ENCODE results near the gene OSBP2.

The OSBP2 gene

GRCh38 chr22:30718938-30719337, 24.3 kb downstream of the OSBP2 start:
- no peak for DNase-seq

- DNase-seq: no peak
Measured at GRCh38 chr22:30720263-30720837, 25.7 kb downstream of the OSBP2 start.

GRCh38 chr22:30721741-30722140, 27.1 kb downstream of the OSBP2 start:
- no peak for DNase-seq

GRCh38 chr22:30728826-30729225, 34.2 kb downstream of the OSBP2 start:
- no peak for DNase-seq

GRCh38 chr22:30731658-30732057, 37.0 kb downstream of the OSBP2 start:
- no peak for DNase-seq

- DNase-seq: no peak
Measured at GRCh38 chr22:30732426-30732825, 37.8 kb downstream of the OSBP2 start.

GRCh38 chr22:30733181-30733631, 38.5 kb downstream of the OSBP2 start:
- no peak for DNase-seq

- peak; percentile 57 for DNase-seq
Measured at GRCh38 chr22:30740007-30740406, 45.3 kb downstream of the OSBP2 start.

GRCh38 chr22:30740511-30740910, 45.8 kb downstream of the OSBP2 start:
- peak; percentile 69 for DNase-seq

- DNase-seq: peak; percentile 59
Measured at GRCh38 chr22:30742291-30743256, 47.9 kb downstream of the OSBP2 start.

- peak; percentile 53 for DNase-seq
Measured at GRCh38 chr22:30743257-30744020, 48.8 kb downstream of the OSBP2 start.

- no peak for DNase-seq
Measured at GRCh38 chr22:30744224-30744623, 49.5 kb downstream of the OSBP2 start.

- no peak for DNase-seq
Measured at GRCh38 chr22:30747493-30747892, 52.8 kb downstream of the OSBP2 start.

GRCh38 chr22:30749272-30749671, 54.6 kb downstream of the OSBP2 start:
- DNase-seq: no peak

GRCh38 chr22:30749849-30750248, 55.2 kb downstream of the OSBP2 start:
- no peak for DNase-seq

- DNase-seq: no peak
Measured at GRCh38 chr22:30751529-30751928, 56.9 kb downstream of the OSBP2 start.

GRCh38 chr22:30752771-30753170, 58.1 kb downstream of the OSBP2 start:
- DNase-seq: no peak

- no peak for DNase-seq
Measured at GRCh38 chr22:30753701-30754100, 59.0 kb downstream of the OSBP2 start.

- DNase-seq: no peak
Measured at GRCh38 chr22:30754521-30754920, 59.8 kb downstream of the OSBP2 start.

GRCh38 chr22:30754971-30755758, 60.5 kb downstream of the OSBP2 start:
- peak; percentile 70 for DNase-seq

- no peak for DNase-seq
Measured at GRCh38 chr22:30755759-30756124, 61.1 kb downstream of the OSBP2 start.

GRCh38 chr22:30763815-30764673, 69.4 kb downstream of the OSBP2 start:
- DNase-seq: peak; percentile 59

Data from stimulated activated CD8-positive, alpha-beta memory T cell treated with anti-CD3 and anti-CD28 coated beads, Interleukin-4, amount 100 ng/mL, for 48 hours (primary cell).